CD4-positive, alpha-beta T cell (primary cell): ENCODE data around the gene VDAC2. TPM values are rescaled to one million over a fixed set of nuclear protein-coding genes. Genes with fewer than 3 reads are reported as not detected.

ENCODE experiments used
- ATAC-seq: fragments of 200-7000 bp; cut with Tn5 transposase; one replicate; pipeline ENCODE4 v1.10.0; 2022; ENCODE audit warnings: mild to moderate bottlenecking; ENCODE audit not compliant: poor library complexity
- CTCF ChIA-PET: fragments of 350-600 bp; sonication (Branson Sonifier 250); formaldehyde crosslinking; loops from one replicate; lab custom pipeline; 2021; ENCODE audit warnings: antibody characterized with exemption, inconsistent platforms; lab: Charles Lee
- POLR2A ChIA-PET: fragments of 350-600 bp; sonication (Branson Sonifier 250); formaldehyde crosslinking; loops from one replicate; lab custom pipeline; 2021; ENCODE audit warnings: antibody characterized with exemption, inconsistent platforms; lab: Charles Lee
- DNase-seq, 14 experiments: peaks; one replicate each; pipeline ENCODE4 v3.0.0-alpha.2; 2013 to 2020; ENCODE audit warnings: mixed read lengths in 2 of 14
- H3K27ac ChIP-seq, 2 donors: one replicate each; pipeline versions ENCODE4 v1.5.1 to v1.7.0; 2013; ENCODE audit warnings: low read length in 2 of 2, low read depth in 1 of 2, mild to moderate bottlenecking in 1 of 2
- H3K27me3 ChIP-seq, 2 experiments: 1 replicate in 1 of 2; 2 replicates in 1 of 2; pipeline versions ENCODE4 v1.6.1 to v1.7.0; 2013; ENCODE audit warnings: low read length in 2 of 2, control low read depth in 1 of 2, mild to moderate bottlenecking in 1 of 2, moderate library complexity in 1 of 2; ENCODE audit not compliant: insufficient read depth in 2 of 2, control insufficient read depth in 1 of 2
- H3K36me3 ChIP-seq: one replicate; pipeline ENCODE4 v1.6.1; 2013; ENCODE audit warnings: low read length, control low read depth; ENCODE audit not compliant: insufficient read depth
- H3K4me1 ChIP-seq: one replicate; pipeline ENCODE4 v1.6.1; 2013; ENCODE audit warnings: low read length, control low read depth; ENCODE audit not compliant: insufficient read depth
- H3K4me3 ChIP-seq: one replicate; pipeline ENCODE4 v1.5.1; 2013; ENCODE audit warnings: mild to moderate bottlenecking, low read length, moderate library complexity
- H3K9me3 ChIP-seq, 2 experiments: 1 replicate in 1 of 2; 2 replicates in 1 of 2; pipeline versions ENCODE4 v1.6.1 to v1.7.0; 2013; ENCODE audit warnings: low read length in 2 of 2, mild to moderate bottlenecking in 2 of 2, control low read depth in 1 of 2, moderate library complexity in 1 of 2; ENCODE audit not compliant: control insufficient read depth in 1 of 2, insufficient read depth in 1 of 2
- H3K27ac Mint-ChIP-seq: one replicate; pipeline ENCODE4 v1.8.0; 2020; ENCODE audit warnings: mixed read lengths
- H3K27me3 Mint-ChIP-seq: one replicate; pipeline ENCODE4 v1.8.0; 2021; ENCODE audit warnings: mixed read lengths
- H3K36me3 Mint-ChIP-seq: one replicate; pipeline ENCODE4 v1.8.0; 2021; ENCODE audit warnings: low read depth, mixed read lengths
- H3K4me1 Mint-ChIP-seq: one replicate; pipeline ENCODE4 v1.8.0; 2021; ENCODE audit warnings: low read depth, mixed read lengths
- H3K4me3 Mint-ChIP-seq: one replicate; pipeline ENCODE4 v1.8.0; 2020; ENCODE audit warnings: mild to moderate bottlenecking, mixed read lengths
- H3K9me3 Mint-ChIP-seq: one replicate; pipeline ENCODE4 v1.8.0; 2020; ENCODE audit warnings: mixed read lengths
- intact Hi-C, 2 experiments: fragments of 100-400 bp; cut with DNase I in 1 of 2; cut with micrococcal nuclease in 1 of 2; formaldehyde crosslinking; loops; one replicate each; pipeline versions ENCODE4 v1.15.1 to v1.9.0; 2023 to 2025; cut with DNase I, micrococcal nuclease
- total RNA-seq, 174 experiments: library from RNA in 2 of 174; stranded (reverse) in 2 of 174; gene quantifications; one replicate each; pipeline ENCODE4 v1.2.3 and lab custom pipeline; 2021 to 2026
- TF ChIP-seq, protein P1 (sequence below): fragments of 200-600 bp; IDR thresholded peaks from one replicate; pipeline ENCODE4 v1.8.0; 2022; ENCODE audit warnings: antibody characterized with exemption, mild to moderate bottlenecking

Gene VDAC2
- total RNA-seq, 2 experiments from 2014 or later: 141 to 147 TPM

DNA sequence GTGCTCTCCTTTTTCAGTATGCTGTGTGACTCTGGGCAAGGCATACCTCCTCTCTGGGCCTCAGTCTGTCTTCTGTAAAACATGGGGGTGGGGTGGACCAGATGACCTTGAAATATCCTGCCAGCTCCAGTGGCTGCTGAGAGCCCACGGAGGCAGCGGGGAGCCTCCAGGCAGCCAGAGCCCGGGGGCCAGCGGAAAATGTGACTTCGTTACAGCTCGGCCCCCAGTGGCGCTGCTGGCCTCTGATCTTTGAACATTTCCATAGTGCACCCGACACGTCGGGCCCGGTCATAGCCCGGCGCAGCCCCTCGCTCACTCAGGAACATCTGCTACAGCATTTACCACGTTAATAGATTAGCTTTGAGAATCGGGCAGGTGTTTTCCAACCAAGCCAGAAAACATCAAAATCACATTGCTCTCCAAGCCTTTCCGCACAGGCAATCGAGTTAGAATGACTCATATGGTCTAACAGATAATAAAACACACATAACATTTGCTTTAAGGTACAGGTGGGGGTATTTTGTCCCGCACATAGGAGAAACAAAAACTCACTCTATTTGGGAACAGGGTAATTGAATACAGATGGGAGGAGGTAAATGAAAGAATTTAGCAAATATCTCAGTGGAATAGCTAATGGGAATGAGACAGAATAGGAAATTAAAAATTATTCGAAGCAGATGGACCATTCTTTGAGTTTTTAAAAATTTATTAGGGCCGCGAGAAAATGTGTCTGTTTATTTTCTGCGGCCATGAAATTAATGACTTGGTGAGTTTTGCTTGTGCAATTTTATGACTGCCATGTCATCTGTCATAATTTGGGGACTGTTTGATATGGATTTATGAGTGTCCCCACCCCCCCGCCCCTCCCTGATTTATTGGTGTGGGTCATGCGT, 51.5 kb downstream of the VDAC2 start:
- Histone ChIP-seq H3K4me1 (no peaks in the 10 kb centered on the region), H3K36me3 (no peaks in the 10 kb centered on the region), H3K27me3 (no peaks in the 10 kb centered on the region), H3K27ac (no peak overlapping the region), H3K4me3 (no peak overlapping the region), H3K9me3 (peaks cover 0 to 7% of the 10 kb centered on the region in 2 experiments)
- H3K9me3 Mint-ChIP-seq: no peaks in the 10 kb centered on the region
- H3K36me3 Mint-ChIP-seq: no peaks in the 10 kb centered on the region
- H3K4me3 Mint-ChIP-seq: no peak overlapping the region
- ChIA-PET CTCF (interaction anchor here (0.5 kb wide), 1 partner anchor 192 kb away, joined by 3 read pairs; no protein-coding TSS in a partner anchor), POLR2A (no interaction called here)
- TF ChIP-seq, protein P1, sequence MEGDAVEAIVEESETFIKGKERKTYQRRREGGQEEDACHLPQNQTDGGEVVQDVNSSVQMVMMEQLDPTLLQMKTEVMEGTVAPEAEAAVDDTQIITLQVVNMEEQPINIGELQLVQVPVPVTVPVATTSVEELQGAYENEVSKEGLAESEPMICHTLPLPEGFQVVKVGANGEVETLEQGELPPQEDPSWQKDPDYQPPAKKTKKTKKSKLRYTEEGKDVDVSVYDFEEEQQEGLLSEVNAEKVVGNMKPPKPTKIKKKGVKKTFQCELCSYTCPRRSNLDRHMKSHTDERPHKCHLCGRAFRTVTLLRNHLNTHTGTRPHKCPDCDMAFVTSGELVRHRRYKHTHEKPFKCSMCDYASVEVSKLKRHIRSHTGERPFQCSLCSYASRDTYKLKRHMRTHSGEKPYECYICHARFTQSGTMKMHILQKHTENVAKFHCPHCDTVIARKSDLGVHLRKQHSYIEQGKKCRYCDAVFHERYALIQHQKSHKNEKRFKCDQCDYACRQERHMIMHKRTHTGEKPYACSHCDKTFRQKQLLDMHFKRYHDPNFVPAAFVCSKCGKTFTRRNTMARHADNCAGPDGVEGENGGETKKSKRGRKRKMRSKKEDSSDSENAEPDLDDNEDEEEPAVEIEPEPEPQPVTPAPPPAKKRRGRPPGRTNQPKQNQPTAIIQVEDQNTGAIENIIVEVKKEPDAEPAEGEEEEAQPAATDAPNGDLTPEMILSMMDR: no peak
- no peak overlapping the region for H3K27ac Mint-ChIP-seq
- ATAC-seq (no peak), DNase-seq (no peak)
- no peaks in the 10 kb centered on the region for H3K4me1 Mint-ChIP-seq
- intact Hi-C loops: no loop called here
- no peaks in the 10 kb centered on the region for H3K27me3 Mint-ChIP-seq

DNA sequence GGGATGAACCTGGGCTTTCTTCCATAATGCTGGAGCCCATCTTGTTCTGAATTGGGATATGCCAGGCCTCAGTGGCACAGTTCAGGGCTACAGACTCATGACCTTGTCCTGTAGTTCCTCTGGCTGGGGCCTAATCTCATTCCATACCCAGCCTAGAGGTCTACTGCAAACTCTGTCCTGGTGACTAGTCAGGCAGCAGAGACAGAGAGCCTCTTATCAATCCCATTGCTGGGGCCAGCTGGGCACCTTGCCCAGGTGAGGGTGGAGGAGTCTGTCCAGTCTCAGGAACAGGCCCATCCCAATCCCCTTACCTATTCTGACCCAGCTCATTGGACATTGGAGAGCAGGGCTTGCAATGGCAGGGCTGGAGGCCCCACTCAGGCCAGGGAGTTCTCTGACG, 53.2 kb downstream of the VDAC2 start:
- Mint-ChIP-seq H3K36me3 (no peaks in the 10 kb centered on the region), H3K27ac (no peak overlapping the region), H3K9me3 (no peaks in the 10 kb centered on the region), H3K4me3 (no peak overlapping the region), H3K27me3 (no peaks in the 10 kb centered on the region), H3K4me1 (no peaks in the 10 kb centered on the region)
- Histone ChIP-seq H3K9me3 (peaks cover 0 to 7% of the 10 kb centered on the region in 2 experiments), H3K4me1 (no peaks in the 10 kb centered on the region), H3K36me3 (no peaks in the 10 kb centered on the region), H3K27me3 (no peaks in the 10 kb centered on the region), H3K4me3 (no peak overlapping the region), H3K27ac (no peak overlapping the region)
- CTCF ChIA-PET: no interaction called here
- intact Hi-C loops: no loop called here
- ATAC-seq: no peak
- no peak for DNase-seq
- TF ChIP-seq, protein P1: no peak
- POLR2A ChIA-PET: no interaction called here

DNA sequence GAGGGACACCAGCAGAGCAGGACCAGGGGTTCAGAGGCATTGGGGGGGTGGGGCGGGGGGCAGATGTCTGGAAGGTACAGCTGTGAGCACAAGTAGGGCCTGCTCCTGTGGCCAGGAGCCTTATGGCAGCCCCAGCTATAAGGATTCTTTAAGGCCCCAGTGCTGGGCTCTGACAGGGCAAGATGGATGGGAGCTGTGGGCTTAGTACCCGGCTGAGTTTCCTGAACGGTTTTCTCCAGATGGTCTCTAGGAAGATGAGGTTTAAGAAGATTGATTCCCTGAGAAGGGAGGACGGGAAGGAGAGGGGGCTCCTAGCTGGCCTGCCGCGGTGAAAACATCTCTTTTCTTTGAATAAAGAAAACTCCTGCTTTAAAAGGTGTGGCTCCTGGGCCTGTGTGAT, 55.3 kb downstream of the VDAC2 start:
- DNase-seq (no peak), ATAC-seq (no peak)
- no peaks in the 10 kb centered on the region for H3K27me3 Mint-ChIP-seq
- no peak overlapping the region for H3K4me3 Mint-ChIP-seq
- Histone ChIP-seq H3K9me3 (no peaks in the 10 kb centered on the region), H3K27me3 (no peaks in the 10 kb centered on the region), H3K4me3 (no peak overlapping the region), H3K4me1 (no peaks in the 10 kb centered on the region), H3K27ac (no peak overlapping the region), H3K36me3 (no peaks in the 10 kb centered on the region)
- H3K9me3 Mint-ChIP-seq: no peaks in the 10 kb centered on the region
- ChIA-PET POLR2A (no interaction called here), CTCF (no interaction called here)
- no peak overlapping the region for H3K27ac Mint-ChIP-seq
- intact Hi-C loops: no loop called here
- TF ChIP-seq, protein P1: no peak
- no peaks in the 10 kb centered on the region for H3K36me3 Mint-ChIP-seq
- no peaks in the 10 kb centered on the region for H3K4me1 Mint-ChIP-seq
